MM.1S (cell line): ENCODE results near the gene TSEN34.

Source experiments
- DNase-seq: peaks from one replicate; pipeline ENCODE4 v3.0.0-alpha.2; 2015
- H2AFZ ChIP-seq: fragments of 300-600 bp; sonication (generic); 2 replicates; pipeline ENCODE4 v1.6.0; 2016; ENCODE audit warnings: antibody characterized with exemption, low read length
- H3F3A ChIP-seq: fragments of 300-600 bp; sonication (generic); 2 replicates; pipeline ENCODE4 v1.6.1; 2016; ENCODE audit warnings: mild to moderate bottlenecking, antibody characterized with exemption, low read length, moderate library complexity, mixed read lengths; ENCODE audit not compliant: insufficient read depth
- H3K27ac ChIP-seq: fragments of 300-600 bp; sonication (generic); 2 replicates; pipeline ENCODE4 v1.5.1; 2016; ENCODE audit warnings: mild to moderate bottlenecking, low read length
- H3K27me3 ChIP-seq: fragments of 300-600 bp; sonication (generic); replicated peaks from 2 replicates; pipeline ENCODE4 v1.6.0; 2016; ENCODE audit warnings: low read length; ENCODE audit not compliant: insufficient read depth
- H3K36me3 ChIP-seq: fragments of 300-600 bp; sonication (generic); replicated peaks from 2 replicates; pipeline ENCODE4 v1.6.1; 2016; ENCODE audit warnings: mild to moderate bottlenecking, low read length, mixed read lengths; ENCODE audit not compliant: insufficient read depth
- H3K4me1 ChIP-seq: fragments of 300-600 bp; sonication (generic); 2 replicates; pipeline ENCODE4 v1.6.1; 2016; ENCODE audit warnings: low read length, mixed read lengths
- H3K4me2 ChIP-seq: fragments of 300-600 bp; sonication (generic); 2 replicates; pipeline ENCODE4 v1.6.0; 2016; ENCODE audit warnings: low read depth, low read length
- H3K4me3 ChIP-seq: fragments of 300-600 bp; sonication (generic); 2 replicates; pipeline ENCODE4 v1.5.1; 2016; ENCODE audit warnings: low read length, mixed read lengths
- H3K79me2 ChIP-seq: fragments of 300-600 bp; sonication (generic); 2 replicates; pipeline ENCODE4 v1.6.1; 2016; ENCODE audit warnings: mixed run types, low read length, mixed read lengths
- H3K9ac ChIP-seq: fragments of 300-600 bp; sonication (generic); 2 replicates; pipeline ENCODE4 v1.6.1; 2016; ENCODE audit warnings: low read length, mixed read lengths
- H3K9me2 ChIP-seq: fragments of 300-600 bp; sonication (generic); replicated peaks from 2 replicates; pipeline ENCODE4 v1.6.1; 2016; ENCODE audit warnings: mild to moderate bottlenecking, low read length, mixed read lengths; ENCODE audit not compliant: insufficient read depth
- H3K9me3 ChIP-seq: fragments of 300-600 bp; sonication (generic); replicated peaks from 2 replicates; pipeline ENCODE4 v1.6.1; 2016; ENCODE audit warnings: mild to moderate bottlenecking, low read length, mixed read lengths; ENCODE audit not compliant: insufficient read depth
- H4K20me1 ChIP-seq: fragments of 300-600 bp; sonication (generic); 2 replicates; pipeline ENCODE4 v1.6.1; 2016; ENCODE audit warnings: mild to moderate bottlenecking, low read length, moderate library complexity, mixed read lengths; ENCODE audit not compliant: insufficient read depth
- CTCF ChIP-seq: fragments of 300-600 bp; sonication (generic); IDR thresholded peaks from 2 replicates; pipeline ENCODE4 v1.5.1; 2016; ENCODE audit warnings: antibody characterized with exemption, low read length, mixed read lengths
- EZH2 ChIP-seq: fragments of 300-600 bp; sonication (generic); optimal IDR thresholded peaks from 2 replicates; pipeline ENCODE3; 2017; ENCODE audit warnings: low read depth, mild to moderate bottlenecking, antibody characterized with exemption, low read length, mixed read lengths
- EZH2phosphoT487 ChIP-seq: fragments of 300-600 bp; sonication (generic); IDR thresholded peaks from 2 replicates; pipeline ENCODE4 v1.6.1; 2018; ENCODE audit warnings: antibody characterized with exemption, low read length

The TSEN34 gene

GRCh38 chr19:54183431-54183830 is 7.7 kb upstream of the TSEN34 start:
- Histone ChIP-seq H2AFZ (no peak overlapping the region), H3K9ac (no peak overlapping the region), H3K36me3 (no peaks in the 10 kb centered on the region), H3K79me2 (peaks cover 5% of the 10 kb centered on the region), H4K20me1 (no peaks in the 10 kb centered on the region), H3K9me2 (no peaks in the 10 kb centered on the region), H3K27me3 (no peaks in the 10 kb centered on the region), H3K4me1 (peaks cover 4% of the 10 kb centered on the region; the same call in 1 of the 2 replicates), H3F3A (no peaks in the 10 kb centered on the region), H3K4me3 (no peak overlapping the region), H3K27ac (no peak overlapping the region), H3K9me3 (no peaks in the 10 kb centered on the region), H3K4me2 (no peak overlapping the region)
- TF ChIP-seq EZH2phosphoT487 (no peak), EZH2 (no peak), CTCF (no peak)
- DNase-seq = no peak

GRCh38 chr19:54186351-54186750 is 4.8 kb upstream of the TSEN34 start:
- Histone ChIP-seq H3K27me3 (no peaks in the 10 kb centered on the region), H3K9ac (no peak overlapping the region), H3K9me2 (no peaks in the 10 kb centered on the region), H3K27ac (no peak overlapping the region), H4K20me1 (no peaks in the 10 kb centered on the region), H3K4me3 (no peak overlapping the region), H3F3A (no peaks in the 10 kb centered on the region), H3K9me3 (no peaks in the 10 kb centered on the region), H3K36me3 (no peaks in the 10 kb centered on the region), H3K4me1 (peaks cover 6% of the 10 kb centered on the region; the same call in 1 of the 2 replicates), H3K79me2 (peaks cover 11% of the 10 kb centered on the region), H3K4me2 (no peak overlapping the region), H2AFZ (no peak overlapping the region)
- DNase-seq = no peak
- TF ChIP-seq EZH2phosphoT487 (no peak), EZH2 (no peak), CTCF (no peak)

GRCh38 chr19:54186934-54187381 is 4.2 kb upstream of the TSEN34 start:
- Histone ChIP-seq H4K20me1 (no peaks in the 10 kb centered on the region), H3K9ac (no peak overlapping the region), H3K4me2 (no peak overlapping the region), H3K4me1 (peaks cover 7% of the 10 kb centered on the region), H3K9me2 (no peaks in the 10 kb centered on the region), H3K79me2 (peaks cover 16% of the 10 kb centered on the region), H3K36me3 (no peaks in the 10 kb centered on the region), H2AFZ (no peak overlapping the region), H3K27me3 (no peaks in the 10 kb centered on the region), H3K9me3 (no peaks in the 10 kb centered on the region), H3K27ac (no peak overlapping the region), H3F3A (no peaks in the 10 kb centered on the region), H3K4me3 (no peak overlapping the region)
- no peak for DNase-seq
- TF ChIP-seq CTCF = no peak
- no peak for TF ChIP-seq EZH2
- TF ChIP-seq EZH2phosphoT487 = no peak
